Measurements from ENCODE around the gene CRABP2.

GRCh38 chr1:156748670-156749418, 43.5 kb upstream of the CRABP2 start:
- TF ChIP-seq CTCF (IDR thresholded peaks at IDR 0.05 in 2 of 3, conservative IDR thresholded peaks at IDR 0.05 in 1 of 3; ENCODE audit: borderline replicate concordance in 1 of 3, insufficient read depth in 1 of 3, low read depth in 2 of 3, low read length in 2 of 3) (no peak), RAD21 (IDR thresholded peaks at IDR 0.05; ENCODE audit: low read depth) (no peak), POLR2A (IDR thresholded peaks at IDR 0.05; ENCODE audit: borderline replicate concordance, extremely low read depth, insufficient read depth, insufficient read length) (no peak)

Measured in HCT116 (cell line).